Measurements from ENCODE around the gene KNDC1.

DNA sequence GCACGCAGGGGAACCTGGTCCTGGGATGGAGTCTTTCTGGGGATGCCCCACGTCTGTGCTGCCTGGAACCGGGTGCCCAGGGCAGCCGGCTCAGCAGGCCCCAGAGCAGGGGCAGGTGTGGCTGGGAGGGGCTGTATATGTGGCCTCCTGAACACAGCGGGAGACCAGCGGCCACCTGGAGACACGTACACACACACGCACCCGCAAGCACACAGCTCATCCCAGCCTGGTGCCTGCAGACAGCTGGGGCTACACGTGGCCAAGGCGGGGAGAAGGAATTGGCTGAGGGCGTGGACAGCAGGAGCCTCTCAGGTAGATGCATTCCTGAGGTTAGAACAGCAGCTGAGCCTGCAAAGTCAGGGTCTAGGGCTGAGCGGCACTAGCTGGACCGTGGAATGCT lies 102.7 kb downstream of the KNDC1 start:
- TF ChIP-seq RBAK (tag by site-specific recombination; IDR thresholded peaks at IDR 0.05) (no peak), ZNF140 (tag by site-specific recombination; IDR thresholded peaks at IDR 0.05) (no peak), KLF1 (tag by site-specific recombination; IDR thresholded peaks at IDR 0.05) (no peak), CTCF (tag by site-specific recombination; IDR thresholded peaks at IDR 0.05) (no peak), ELK4 (IDR thresholded peaks at IDR 0.05; ENCODE audit: borderline replicate concordance, low read depth, low read length) (no peak), ZNF670 (tag by site-specific recombination; IDR thresholded peaks at IDR 0.05; ENCODE audit: low read depth) (no peak), REST (tag by site-specific recombination; IDR thresholded peaks at IDR 0.05) (no peak)
